CD4-positive, alpha-beta T cell (primary cell): ENCODE data around the gene EXD3. TPM values are rescaled to one million over a fixed set of nuclear protein-coding genes. Genes with fewer than 3 reads are reported as not detected.

Source experiments
- ATAC-seq: fragments of 200-7000 bp; cut with Tn5 transposase; one replicate; pipeline ENCODE4 v1.10.0; 2022; ENCODE audit warnings: mild to moderate bottlenecking; ENCODE audit not compliant: poor library complexity
- CTCF ChIA-PET: fragments of 350-600 bp; sonication (Branson Sonifier 250); formaldehyde crosslinking; loops from one replicate; lab custom pipeline; 2021; ENCODE audit warnings: antibody characterized with exemption, inconsistent platforms; lab: Charles Lee
- POLR2A ChIA-PET: fragments of 350-600 bp; sonication (Branson Sonifier 250); formaldehyde crosslinking; loops from one replicate; lab custom pipeline; 2021; ENCODE audit warnings: antibody characterized with exemption, inconsistent platforms; lab: Charles Lee
- DNase-seq, 14 experiments: peaks; one replicate each; pipeline ENCODE4 v3.0.0-alpha.2; 2013 to 2020; ENCODE audit warnings: mixed read lengths in 2 of 14
- H3K27ac ChIP-seq, 2 donors: one replicate each; pipeline versions ENCODE4 v1.5.1 to v1.7.0; 2013; ENCODE audit warnings: low read length in 2 of 2, low read depth in 1 of 2, mild to moderate bottlenecking in 1 of 2
- H3K27me3 ChIP-seq, 2 experiments: 1 replicate in 1 of 2; 2 replicates in 1 of 2; pipeline versions ENCODE4 v1.6.1 to v1.7.0; 2013; ENCODE audit warnings: low read length in 2 of 2, control low read depth in 1 of 2, mild to moderate bottlenecking in 1 of 2, moderate library complexity in 1 of 2; ENCODE audit not compliant: insufficient read depth in 2 of 2, control insufficient read depth in 1 of 2
- H3K36me3 ChIP-seq: one replicate; pipeline ENCODE4 v1.6.1; 2013; ENCODE audit warnings: low read length, control low read depth; ENCODE audit not compliant: insufficient read depth
- H3K4me1 ChIP-seq: one replicate; pipeline ENCODE4 v1.6.1; 2013; ENCODE audit warnings: low read length, control low read depth; ENCODE audit not compliant: insufficient read depth
- H3K4me3 ChIP-seq: one replicate; pipeline ENCODE4 v1.5.1; 2013; ENCODE audit warnings: mild to moderate bottlenecking, low read length, moderate library complexity
- H3K9me3 ChIP-seq, 2 experiments: 1 replicate in 1 of 2; 2 replicates in 1 of 2; pipeline versions ENCODE4 v1.6.1 to v1.7.0; 2013; ENCODE audit warnings: low read length in 2 of 2, mild to moderate bottlenecking in 2 of 2, control low read depth in 1 of 2, moderate library complexity in 1 of 2; ENCODE audit not compliant: control insufficient read depth in 1 of 2, insufficient read depth in 1 of 2
- H3K27ac Mint-ChIP-seq: one replicate; pipeline ENCODE4 v1.8.0; 2020; ENCODE audit warnings: mixed read lengths
- H3K27me3 Mint-ChIP-seq: one replicate; pipeline ENCODE4 v1.8.0; 2021; ENCODE audit warnings: mixed read lengths
- H3K36me3 Mint-ChIP-seq: one replicate; pipeline ENCODE4 v1.8.0; 2021; ENCODE audit warnings: low read depth, mixed read lengths
- H3K4me1 Mint-ChIP-seq: one replicate; pipeline ENCODE4 v1.8.0; 2021; ENCODE audit warnings: low read depth, mixed read lengths
- H3K4me3 Mint-ChIP-seq: one replicate; pipeline ENCODE4 v1.8.0; 2020; ENCODE audit warnings: mild to moderate bottlenecking, mixed read lengths
- H3K9me3 Mint-ChIP-seq: one replicate; pipeline ENCODE4 v1.8.0; 2020; ENCODE audit warnings: mixed read lengths
- intact Hi-C, 2 experiments: fragments of 100-400 bp; cut with DNase I in 1 of 2; cut with micrococcal nuclease in 1 of 2; formaldehyde crosslinking; loops; one replicate each; pipeline versions ENCODE4 v1.15.1 to v1.9.0; 2023 to 2025; cut with DNase I, micrococcal nuclease
- total RNA-seq, 174 experiments: library from RNA in 2 of 174; stranded (reverse) in 2 of 174; gene quantifications; one replicate each; pipeline ENCODE4 v1.2.3 and lab custom pipeline; 2021 to 2026
- TF ChIP-seq, protein P1 (sequence below): fragments of 200-600 bp; IDR thresholded peaks from one replicate; pipeline ENCODE4 v1.8.0; 2022; ENCODE audit warnings: antibody characterized with exemption, mild to moderate bottlenecking

EXD3 gene
- total RNA-seq, 2 experiments from 2014 or later, result 14.9 to 16.9 TPM

DNA sequence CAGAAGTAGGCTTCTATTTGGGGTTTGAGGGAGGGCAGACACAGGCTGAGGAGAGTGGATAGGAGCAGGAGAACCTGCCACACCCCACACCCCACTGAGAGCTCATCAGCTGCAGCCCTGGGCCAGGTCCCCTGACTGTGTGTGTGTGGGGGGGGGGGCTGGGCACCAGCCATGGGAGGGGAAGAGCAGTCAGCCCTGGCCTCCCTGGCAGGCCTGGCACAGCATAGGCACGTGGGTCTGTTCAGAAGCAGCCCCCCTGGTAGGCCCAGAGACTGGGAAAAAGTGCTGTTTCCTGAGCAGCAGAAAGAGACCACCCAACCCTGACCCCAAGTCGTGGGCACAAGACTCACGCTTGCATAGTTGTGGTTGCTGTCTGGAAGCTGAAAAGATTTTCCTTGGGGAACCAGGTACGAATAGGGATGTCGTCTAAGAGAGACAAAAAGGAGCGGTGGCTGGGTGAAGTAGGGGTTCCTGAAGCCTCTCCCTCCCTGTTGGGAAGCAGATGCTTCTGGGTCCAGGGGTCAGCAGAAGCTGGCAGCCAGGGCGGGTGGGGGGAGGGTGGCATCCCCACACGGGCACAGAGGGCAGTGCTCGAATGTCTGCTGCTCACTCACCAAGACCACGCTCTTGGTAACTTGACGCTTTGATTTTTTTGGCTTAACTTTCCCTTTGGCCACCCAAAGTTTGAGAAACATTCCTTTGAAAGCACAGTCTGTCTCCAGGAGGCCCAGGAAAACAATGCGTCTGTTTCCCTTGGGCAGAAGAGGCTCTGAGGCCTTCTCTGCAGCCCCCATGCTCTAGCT lies 33.3 kb upstream of the EXD3 start:
- POLR2A ChIA-PET, result no interaction called here
- H3K27ac ChIP-seq, result no peak overlapping the region
- intact Hi-C loops, result loop anchor here in 1 of 2 experiments (5.0 to 10.0 kb wide), 2 partner anchors 151 to 661 kb away; partner anchors contain the start of genes ARRDC1, CCDC183 and TMEM141
- peak in 1 of 14 experiments; percentile 33 for DNase-seq
- H3K4me1 ChIP-seq, result peaks cover 91% of the 10 kb centered on the region
- Mint-ChIP-seq H3K36me3 (peaks cover 20% of the 10 kb centered on the region), H3K9me3 (no peaks in the 10 kb centered on the region), H3K27ac (peak overlapping the region; percentile 65), H3K4me3 (peak overlapping the region; percentile 75), H3K27me3 (no peaks in the 10 kb centered on the region), H3K4me1 (peaks cover 46% of the 10 kb centered on the region)
- H3K4me3 ChIP-seq, result no peak overlapping the region
- CTCF ChIA-PET, result no interaction called here
- peaks cover 0 to 6% of the 10 kb centered on the region in 2 experiments for H3K9me3 ChIP-seq
- H3K36me3 ChIP-seq, result peaks cover 17% of the 10 kb centered on the region
- H3K27me3 ChIP-seq, result no peaks in the 10 kb centered on the region
- ATAC-seq, result no peak
- TF ChIP-seq, protein P1, sequence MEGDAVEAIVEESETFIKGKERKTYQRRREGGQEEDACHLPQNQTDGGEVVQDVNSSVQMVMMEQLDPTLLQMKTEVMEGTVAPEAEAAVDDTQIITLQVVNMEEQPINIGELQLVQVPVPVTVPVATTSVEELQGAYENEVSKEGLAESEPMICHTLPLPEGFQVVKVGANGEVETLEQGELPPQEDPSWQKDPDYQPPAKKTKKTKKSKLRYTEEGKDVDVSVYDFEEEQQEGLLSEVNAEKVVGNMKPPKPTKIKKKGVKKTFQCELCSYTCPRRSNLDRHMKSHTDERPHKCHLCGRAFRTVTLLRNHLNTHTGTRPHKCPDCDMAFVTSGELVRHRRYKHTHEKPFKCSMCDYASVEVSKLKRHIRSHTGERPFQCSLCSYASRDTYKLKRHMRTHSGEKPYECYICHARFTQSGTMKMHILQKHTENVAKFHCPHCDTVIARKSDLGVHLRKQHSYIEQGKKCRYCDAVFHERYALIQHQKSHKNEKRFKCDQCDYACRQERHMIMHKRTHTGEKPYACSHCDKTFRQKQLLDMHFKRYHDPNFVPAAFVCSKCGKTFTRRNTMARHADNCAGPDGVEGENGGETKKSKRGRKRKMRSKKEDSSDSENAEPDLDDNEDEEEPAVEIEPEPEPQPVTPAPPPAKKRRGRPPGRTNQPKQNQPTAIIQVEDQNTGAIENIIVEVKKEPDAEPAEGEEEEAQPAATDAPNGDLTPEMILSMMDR, result no peak

DNA sequence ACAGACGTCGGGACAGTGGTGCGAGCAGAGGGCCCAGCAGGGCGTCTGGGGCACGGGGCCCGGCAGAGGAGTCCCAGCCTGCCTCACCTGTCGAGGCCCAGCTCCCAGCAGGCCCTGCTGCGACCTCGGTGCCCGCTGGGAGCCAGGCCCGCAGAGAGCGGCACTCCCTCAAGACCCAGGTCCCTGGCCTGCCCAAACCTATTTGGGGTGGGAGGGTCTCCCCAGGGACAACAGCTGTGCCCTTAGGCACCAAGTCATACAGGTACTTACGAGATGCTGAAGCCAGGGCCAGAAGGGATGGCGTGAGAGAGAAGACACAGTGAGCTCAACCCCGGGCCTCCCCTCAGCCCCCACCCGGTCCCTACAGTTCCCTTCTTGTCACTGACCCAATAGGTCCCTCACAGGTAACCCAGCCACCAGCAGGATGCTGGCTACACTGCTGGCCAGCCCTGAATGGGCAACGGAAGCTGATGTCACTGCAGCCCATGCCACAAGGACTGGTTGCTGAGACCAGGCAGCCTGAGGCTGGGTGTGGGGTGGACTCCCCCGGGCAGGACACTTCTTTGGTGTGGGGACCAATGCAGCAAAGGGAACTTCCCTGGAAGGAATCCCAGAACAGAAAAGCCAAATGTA lies 32.5 kb upstream of the EXD3 start:
- H3K36me3 Mint-ChIP-seq, result peaks cover 20% of the 10 kb centered on the region
- CTCF ChIA-PET, result no interaction called here
- H3K4me1 Mint-ChIP-seq, result peaks cover 40% of the 10 kb centered on the region
- peak overlapping the region; percentile 65 for H3K27ac Mint-ChIP-seq
- Histone ChIP-seq H3K36me3 (peaks cover 17% of the 10 kb centered on the region), H3K4me3 (no peak overlapping the region), H3K27ac (no peak overlapping the region), H3K9me3 (peaks cover 0 to 6% of the 10 kb centered on the region in 2 experiments), H3K27me3 (no peaks in the 10 kb centered on the region), H3K4me1 (peaks cover 89% of the 10 kb centered on the region)
- ATAC-seq (no peak), DNase-seq (peak in 1 of 14 experiments; percentile 52)
- no peaks in the 10 kb centered on the region for H3K27me3 Mint-ChIP-seq
- intact Hi-C loops, result loop anchor here in 1 of 2 experiments (2.0 to 10.0 kb wide), 3 partner anchors 95 to 661 kb away; partner anchors contain the start of genes ARRDC1, CCDC183, MRPL41 and PNPLA7
- TF ChIP-seq, protein P1, result no peak
- H3K9me3 Mint-ChIP-seq, result no peaks in the 10 kb centered on the region
- H3K4me3 Mint-ChIP-seq, result peak overlapping the region; percentile 75
- POLR2A ChIA-PET, result no interaction called here

DNA sequence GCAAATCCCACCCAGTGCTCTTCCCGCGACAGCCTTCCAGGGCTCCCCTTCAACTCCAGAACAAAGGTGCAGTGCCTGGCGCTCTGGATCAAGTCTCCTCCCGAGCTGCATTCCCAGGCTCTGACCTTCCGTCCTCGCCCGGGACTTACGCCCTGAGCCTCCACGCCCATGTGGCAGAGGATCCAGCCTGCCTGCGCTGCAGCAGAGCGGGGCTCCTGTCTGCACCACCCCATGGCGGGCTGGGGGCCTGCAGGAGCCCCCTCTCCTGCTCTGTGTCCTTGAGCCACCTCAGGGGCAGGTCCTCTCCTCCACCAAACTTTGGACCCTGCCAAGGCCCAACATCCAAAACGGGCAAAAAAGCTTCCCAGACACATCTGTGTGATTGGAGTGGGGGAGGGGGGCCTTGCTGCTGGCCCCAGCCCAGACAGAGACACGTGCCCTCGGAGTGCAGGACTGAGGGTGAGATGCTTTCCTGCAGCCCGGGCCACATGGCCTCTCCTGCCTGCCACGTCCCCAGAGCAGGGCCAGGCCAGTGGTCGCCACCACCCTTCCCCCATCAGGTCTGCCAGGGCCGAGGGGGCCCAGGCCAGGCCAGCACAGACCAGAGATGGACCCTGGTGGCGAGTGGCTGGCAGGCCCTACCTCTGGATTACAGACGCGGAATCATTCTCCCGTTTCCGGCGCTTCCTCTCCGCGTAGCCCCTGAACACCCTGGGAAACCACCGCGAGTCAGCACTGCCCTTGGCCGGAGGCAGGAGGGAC lies 31.8 kb upstream of the EXD3 start:
- no peak overlapping the region for H3K27ac ChIP-seq
- H3K27me3 ChIP-seq, result no peaks in the 10 kb centered on the region
- CTCF ChIA-PET, result interaction anchor here (1.9 kb wide), 1 partner anchor 31 kb away, joined by 4 read pairs; the partner anchor contains the start of genes EXD3 and NOXA1
- H3K36me3 Mint-ChIP-seq, result peaks cover 20% of the 10 kb centered on the region
- POLR2A ChIA-PET, result no interaction called here
- H3K9me3 ChIP-seq, result peaks cover 0 to 10% of the 10 kb centered on the region in 2 experiments
- peak overlapping the region; percentile 76 for H3K4me3 Mint-ChIP-seq
- H3K27ac Mint-ChIP-seq, result peak overlapping the region; percentile 47
- intact Hi-C loops, result loop anchor here in 1 of 2 experiments (2.0 to 10.0 kb wide), 3 partner anchors 96 to 660 kb away; partner anchors contain the start of genes ARRDC1, CCDC183, MRPL41 and PNPLA7
- H3K4me1 ChIP-seq, result peaks cover 89% of the 10 kb centered on the region
- no peak for ATAC-seq
- H3K9me3 Mint-ChIP-seq, result no peaks in the 10 kb centered on the region
- DNase-seq, result peak in 2 of 14 experiments; percentile 8 to 54
- H3K4me1 Mint-ChIP-seq, result peaks cover 40% of the 10 kb centered on the region
- TF ChIP-seq, protein P1, result no peak
- peaks cover 17% of the 10 kb centered on the region for H3K36me3 ChIP-seq
- peak overlapping the region; percentile 59 for H3K4me3 ChIP-seq
- no peaks in the 10 kb centered on the region for H3K27me3 Mint-ChIP-seq
